GM12878 (cell line): ENCODE data around the gene TSPAN12.

Experiments
- CBFB ChIP-seq: IDR thresholded peaks from 2 replicates; pipeline ENCODE4 v1.6.1; 2016; ENCODE audit warnings: antibody characterized with exemption, low read depth
- CREB1 ChIP-seq: IDR thresholded peaks from 2 replicates; pipeline ENCODE4 v1.6.1; 2012; ENCODE audit warnings: low read depth, mild to moderate bottlenecking, inconsistent platforms
- EP300 ChIP-seq, 2 experiments: fragments of 150-350 bp in 1 of 2; IDR thresholded peaks; 2 replicates each; pipeline ENCODE4 v1.6.1; 2011 to 2012; ENCODE audit warnings: low read depth in 2 of 2, low read length in 2 of 2, borderline replicate concordance in 1 of 2, improper control_type of control experiment in 1 of 2, inconsistent platforms in 1 of 2; ENCODE audit not compliant: control insufficient read depth in 1 of 2
- HDAC6 ChIP-seq: fragments of 200-600 bp; sonication (generic); IDR thresholded peaks from one replicate; pipeline ENCODE4 v1.8.0; 2017; ENCODE audit warnings: antibody characterized with exemption; ENCODE audit not compliant: unreplicated experiment
- KAT2A ChIP-seq: conservative IDR thresholded peaks from 2 replicates; pipeline ENCODE4 v1.6.1; 2011; ENCODE audit warnings: low read depth, low read length; ENCODE audit not compliant: control insufficient read depth
- POLR2A ChIP-seq: IDR thresholded peaks from 2 replicates; pipeline ENCODE4 v1.6.1; 2011; ENCODE audit warnings: low read depth, mild to moderate bottlenecking, low read length
- RAD21 ChIP-seq: IDR thresholded peaks from 2 replicates; pipeline ENCODE4 v1.6.1; 2011; ENCODE audit warnings: mild to moderate bottlenecking, low read depth, low read length, moderate library complexity; ENCODE audit not compliant: insufficient read depth
- TCF3 ChIP-seq: IDR thresholded peaks from 2 replicates; pipeline ENCODE4 v1.6.1; 2012; ENCODE audit warnings: low read depth, mild to moderate bottlenecking, low read length, borderline replicate concordance; ENCODE audit not compliant: insufficient read depth
- YY1 ChIP-seq: IDR thresholded peaks from 2 replicates; pipeline ENCODE4 v1.6.1; 2011; ENCODE audit warnings: low read depth, mild to moderate bottlenecking, low read length
- TF ChIP-seq, protein P1 (sequence below), 3 experiments: IDR thresholded peaks in 2 of 3; conservative IDR thresholded peaks in 1 of 3; 2 replicates each; pipeline ENCODE4 v1.5.1; 2011; ENCODE audit warnings: low read depth in 3 of 3, low read length in 3 of 3, mild to moderate bottlenecking in 3 of 3, control low read depth in 2 of 3, moderate library complexity in 2 of 3, inconsistent platforms in 1 of 3, mixed read lengths in 1 of 3; ENCODE audit not compliant: control insufficient read depth in 2 of 3, insufficient read depth in 1 of 3; ENCODE audit errors: extremely low read depth in 1 of 3
- TF ChIP-seq, protein P2 (sequence below): fragments of 450-650 bp; formaldehyde crosslinking; IDR thresholded peaks from 2 replicates; pipeline ENCODE4 v1.5.0; 2022; ENCODE audit warnings: mild to moderate bottlenecking, missing genetic modification characterization
- TF ChIP-seq, protein P3 (sequence below): IDR thresholded peaks from 2 replicates; pipeline ENCODE4 v1.6.1; 2012; ENCODE audit warnings: low read depth, low read length, improper control_type of control experiment
- TF ChIP-seq, protein P4 (sequence below): IDR thresholded peaks from 2 replicates; pipeline ENCODE4 v1.6.1; 2012; ENCODE audit warnings: mild to moderate bottlenecking, low read depth, low read length

DNA sequence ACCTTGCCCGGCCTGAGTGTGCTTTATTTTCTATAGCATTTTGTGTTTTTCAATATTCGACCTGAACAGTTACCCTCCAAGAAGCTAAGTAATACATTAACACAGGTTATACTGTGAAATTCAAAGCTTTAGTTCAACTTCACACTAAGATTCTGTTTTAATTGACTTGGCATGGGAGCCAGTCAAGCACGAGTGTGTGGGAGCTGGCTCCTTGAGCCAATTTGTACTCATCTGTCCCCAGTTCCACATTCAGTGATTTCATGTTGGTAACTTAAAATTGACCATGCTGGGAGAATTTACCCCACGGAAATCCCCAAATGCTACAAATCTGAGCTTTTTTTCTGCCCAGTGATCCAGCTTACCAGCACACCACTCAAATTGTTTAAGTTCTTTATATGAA lies 20.3 kb downstream of the TSPAN12 start:
- TF ChIP-seq RAD21 (no peak), POLR2A (no peak), TCF3 (no peak), HDAC6 (no peak), CREB1 (no peak), YY1 (no peak), EP300 (IDR thresholded peaks at IDR 0.05; ENCODE audit: borderline replicate concordance in 1 of 2, control insufficient read depth in 1 of 2, low read depth in 2 of 2, low read length in 2 of 2) (peak in 1 of 2 experiments; percentile 47; a peak in 2 of 4 replicates), CBFB (no peak), KAT2A (no peak)
- TF ChIP-seq, protein P1, sequence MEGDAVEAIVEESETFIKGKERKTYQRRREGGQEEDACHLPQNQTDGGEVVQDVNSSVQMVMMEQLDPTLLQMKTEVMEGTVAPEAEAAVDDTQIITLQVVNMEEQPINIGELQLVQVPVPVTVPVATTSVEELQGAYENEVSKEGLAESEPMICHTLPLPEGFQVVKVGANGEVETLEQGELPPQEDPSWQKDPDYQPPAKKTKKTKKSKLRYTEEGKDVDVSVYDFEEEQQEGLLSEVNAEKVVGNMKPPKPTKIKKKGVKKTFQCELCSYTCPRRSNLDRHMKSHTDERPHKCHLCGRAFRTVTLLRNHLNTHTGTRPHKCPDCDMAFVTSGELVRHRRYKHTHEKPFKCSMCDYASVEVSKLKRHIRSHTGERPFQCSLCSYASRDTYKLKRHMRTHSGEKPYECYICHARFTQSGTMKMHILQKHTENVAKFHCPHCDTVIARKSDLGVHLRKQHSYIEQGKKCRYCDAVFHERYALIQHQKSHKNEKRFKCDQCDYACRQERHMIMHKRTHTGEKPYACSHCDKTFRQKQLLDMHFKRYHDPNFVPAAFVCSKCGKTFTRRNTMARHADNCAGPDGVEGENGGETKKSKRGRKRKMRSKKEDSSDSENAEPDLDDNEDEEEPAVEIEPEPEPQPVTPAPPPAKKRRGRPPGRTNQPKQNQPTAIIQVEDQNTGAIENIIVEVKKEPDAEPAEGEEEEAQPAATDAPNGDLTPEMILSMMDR (IDR thresholded peaks at IDR 0.05 in 2 of 3, conservative IDR thresholded peaks at IDR 0.05 in 1 of 3; ENCODE audit: control insufficient read depth in 2 of 3, extremely low read depth in 1 of 3, insufficient read depth in 1 of 3, low read depth in 3 of 3, low read length in 3 of 3): no peak
- TF ChIP-seq, protein P2, sequence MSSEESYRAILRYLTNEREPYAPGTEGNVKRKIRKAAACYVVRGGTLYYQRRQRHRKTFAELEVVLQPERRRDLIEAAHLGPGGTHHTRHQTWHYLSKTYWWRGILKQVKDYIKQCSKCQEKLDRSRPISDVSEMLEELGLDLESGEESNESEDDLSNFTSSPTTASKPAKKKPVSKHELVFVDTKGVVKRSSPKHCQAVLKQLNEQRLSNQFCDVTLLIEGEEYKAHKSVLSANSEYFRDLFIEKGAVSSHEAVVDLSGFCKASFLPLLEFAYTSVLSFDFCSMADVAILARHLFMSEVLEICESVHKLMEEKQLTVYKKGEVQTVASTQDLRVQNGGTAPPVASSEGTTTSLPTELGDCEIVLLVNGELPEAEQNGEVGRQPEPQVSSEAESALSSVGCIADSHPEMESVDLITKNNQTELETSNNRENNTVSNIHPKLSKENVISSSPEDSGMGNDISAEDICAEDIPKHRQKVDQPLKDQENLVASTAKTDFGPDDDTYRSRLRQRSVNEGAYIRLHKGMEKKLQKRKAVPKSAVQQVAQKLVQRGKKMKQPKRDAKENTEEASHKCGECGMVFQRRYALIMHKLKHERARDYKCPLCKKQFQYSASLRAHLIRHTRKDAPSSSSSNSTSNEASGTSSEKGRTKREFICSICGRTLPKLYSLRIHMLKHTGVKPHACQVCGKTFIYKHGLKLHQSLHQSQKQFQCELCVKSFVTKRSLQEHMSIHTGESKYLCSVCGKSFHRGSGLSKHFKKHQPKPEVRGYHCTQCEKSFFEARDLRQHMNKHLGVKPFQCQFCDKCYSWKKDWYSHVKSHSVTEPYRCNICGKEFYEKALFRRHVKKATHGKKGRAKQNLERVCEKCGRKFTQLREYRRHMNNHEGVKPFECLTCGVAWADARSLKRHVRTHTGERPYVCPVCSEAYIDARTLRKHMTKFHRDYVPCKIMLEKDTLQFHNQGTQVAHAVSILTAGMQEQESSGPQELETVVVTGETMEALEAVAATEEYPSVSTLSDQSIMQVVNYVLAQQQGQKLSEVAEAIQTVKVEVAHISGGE (CRISPR knock-in tag): no peak
- TF ChIP-seq, protein P3, sequence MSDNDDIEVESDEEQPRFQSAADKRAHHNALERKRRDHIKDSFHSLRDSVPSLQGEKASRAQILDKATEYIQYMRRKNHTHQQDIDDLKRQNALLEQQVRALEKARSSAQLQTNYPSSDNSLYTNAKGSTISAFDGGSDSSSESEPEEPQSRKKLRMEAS: no peak
- TF ChIP-seq, protein P4, sequence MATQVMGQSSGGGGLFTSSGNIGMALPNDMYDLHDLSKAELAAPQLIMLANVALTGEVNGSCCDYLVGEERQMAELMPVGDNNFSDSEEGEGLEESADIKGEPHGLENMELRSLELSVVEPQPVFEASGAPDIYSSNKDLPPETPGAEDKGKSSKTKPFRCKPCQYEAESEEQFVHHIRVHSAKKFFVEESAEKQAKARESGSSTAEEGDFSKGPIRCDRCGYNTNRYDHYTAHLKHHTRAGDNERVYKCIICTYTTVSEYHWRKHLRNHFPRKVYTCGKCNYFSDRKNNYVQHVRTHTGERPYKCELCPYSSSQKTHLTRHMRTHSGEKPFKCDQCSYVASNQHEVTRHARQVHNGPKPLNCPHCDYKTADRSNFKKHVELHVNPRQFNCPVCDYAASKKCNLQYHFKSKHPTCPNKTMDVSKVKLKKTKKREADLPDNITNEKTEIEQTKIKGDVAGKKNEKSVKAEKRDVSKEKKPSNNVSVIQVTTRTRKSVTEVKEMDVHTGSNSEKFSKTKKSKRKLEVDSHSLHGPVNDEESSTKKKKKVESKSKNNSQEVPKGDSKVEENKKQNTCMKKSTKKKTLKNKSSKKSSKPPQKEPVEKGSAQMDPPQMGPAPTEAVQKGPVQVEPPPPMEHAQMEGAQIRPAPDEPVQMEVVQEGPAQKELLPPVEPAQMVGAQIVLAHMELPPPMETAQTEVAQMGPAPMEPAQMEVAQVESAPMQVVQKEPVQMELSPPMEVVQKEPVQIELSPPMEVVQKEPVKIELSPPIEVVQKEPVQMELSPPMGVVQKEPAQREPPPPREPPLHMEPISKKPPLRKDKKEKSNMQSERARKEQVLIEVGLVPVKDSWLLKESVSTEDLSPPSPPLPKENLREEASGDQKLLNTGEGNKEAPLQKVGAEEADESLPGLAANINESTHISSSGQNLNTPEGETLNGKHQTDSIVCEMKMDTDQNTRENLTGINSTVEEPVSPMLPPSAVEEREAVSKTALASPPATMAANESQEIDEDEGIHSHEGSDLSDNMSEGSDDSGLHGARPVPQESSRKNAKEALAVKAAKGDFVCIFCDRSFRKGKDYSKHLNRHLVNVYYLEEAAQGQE: no peak
